ENCODE measurements around the gene DTNB.

DTNB gene

DNA sequence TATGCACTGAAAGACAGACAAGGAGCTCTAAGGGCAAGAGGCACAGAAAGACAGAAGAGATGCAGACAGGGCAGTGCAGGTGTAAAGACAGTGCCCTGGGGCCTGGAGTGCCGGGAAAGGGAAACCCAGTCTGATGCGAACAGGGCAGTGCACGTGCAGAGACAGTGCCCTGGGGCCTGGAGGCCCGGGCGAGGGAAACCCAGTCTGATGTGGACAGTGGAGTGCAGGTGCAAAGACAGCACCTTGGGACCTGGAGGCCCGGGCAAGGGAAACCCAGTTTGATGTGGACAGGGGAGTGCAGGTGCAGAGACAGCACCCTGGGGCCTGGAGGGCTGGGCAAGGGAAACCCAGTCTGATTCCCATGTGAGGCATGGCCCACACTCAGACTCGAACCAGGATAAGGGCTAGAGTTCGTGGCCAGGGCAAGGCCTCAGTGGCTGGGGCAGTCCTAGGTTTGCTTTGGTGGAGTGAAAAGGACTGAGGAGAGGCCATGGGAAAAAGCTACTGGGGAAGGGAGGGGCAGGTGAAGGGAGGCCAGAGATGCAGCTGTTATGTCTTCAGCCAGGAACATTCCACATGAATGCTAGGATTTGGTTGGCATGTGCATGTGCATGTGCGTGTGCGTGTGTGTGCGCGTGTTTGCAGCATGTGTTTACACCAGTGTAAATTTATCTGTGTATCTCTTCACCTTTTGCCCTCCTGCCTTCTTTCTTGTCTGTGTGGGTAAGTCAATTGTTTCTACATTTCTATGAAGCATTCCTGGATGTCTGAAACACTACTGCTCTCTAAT is 292.6 kb downstream of the DTNB start:
- Histone ChIP-seq H3K9me2 (replicated peaks; ENCODE audit: insufficient read depth, low read length) (no peaks in the 10 kb centered on the region), H3K36me3 (ENCODE audit: low read length) (no peaks in the 10 kb centered on the region), H3K9ac (ENCODE audit: low read length) (peak overlapping the region; percentile 16; the same call in 1 of the 2 replicates), H3K79me2 (ENCODE audit: insufficient read depth, low read length) (no peaks in the 10 kb centered on the region), H3K4me3 (ENCODE audit: insufficient read depth, low read length, poor library complexity, severe bottlenecking) (no peak overlapping the region), H3K9me3 (ENCODE audit: insufficient read depth, low read length) (no peaks in the 10 kb centered on the region), H4K20me1 (ENCODE audit: low read depth, low read length) (no peaks in the 10 kb centered on the region), H3F3A (ENCODE audit: insufficient read depth) (peaks cover 15% of the 10 kb centered on the region), H3K4me2 (ENCODE audit: low read depth, low read length, poor library complexity, severe bottlenecking) (peak overlapping the region; percentile 32), H3K27ac (ENCODE audit: low read depth, low read length) (peak overlapping the region; percentile 49), H3K27me3 (ENCODE audit: low read length) (no peaks in the 10 kb centered on the region), H2AFZ (ENCODE audit: low read depth, low read length, severe bottlenecking) (no peak overlapping the region)
- TF ChIP-seq, protein P1, sequence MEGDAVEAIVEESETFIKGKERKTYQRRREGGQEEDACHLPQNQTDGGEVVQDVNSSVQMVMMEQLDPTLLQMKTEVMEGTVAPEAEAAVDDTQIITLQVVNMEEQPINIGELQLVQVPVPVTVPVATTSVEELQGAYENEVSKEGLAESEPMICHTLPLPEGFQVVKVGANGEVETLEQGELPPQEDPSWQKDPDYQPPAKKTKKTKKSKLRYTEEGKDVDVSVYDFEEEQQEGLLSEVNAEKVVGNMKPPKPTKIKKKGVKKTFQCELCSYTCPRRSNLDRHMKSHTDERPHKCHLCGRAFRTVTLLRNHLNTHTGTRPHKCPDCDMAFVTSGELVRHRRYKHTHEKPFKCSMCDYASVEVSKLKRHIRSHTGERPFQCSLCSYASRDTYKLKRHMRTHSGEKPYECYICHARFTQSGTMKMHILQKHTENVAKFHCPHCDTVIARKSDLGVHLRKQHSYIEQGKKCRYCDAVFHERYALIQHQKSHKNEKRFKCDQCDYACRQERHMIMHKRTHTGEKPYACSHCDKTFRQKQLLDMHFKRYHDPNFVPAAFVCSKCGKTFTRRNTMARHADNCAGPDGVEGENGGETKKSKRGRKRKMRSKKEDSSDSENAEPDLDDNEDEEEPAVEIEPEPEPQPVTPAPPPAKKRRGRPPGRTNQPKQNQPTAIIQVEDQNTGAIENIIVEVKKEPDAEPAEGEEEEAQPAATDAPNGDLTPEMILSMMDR (IDR thresholded peaks at IDR 0.05; ENCODE audit: insufficient read depth, low read length, poor library complexity, severe bottlenecking) = no peak
- no peak for TF ChIP-seq EZH2phosphoT487 (conservative IDR thresholded peaks at IDR 0.05; ENCODE audit: low read length)

DNA sequence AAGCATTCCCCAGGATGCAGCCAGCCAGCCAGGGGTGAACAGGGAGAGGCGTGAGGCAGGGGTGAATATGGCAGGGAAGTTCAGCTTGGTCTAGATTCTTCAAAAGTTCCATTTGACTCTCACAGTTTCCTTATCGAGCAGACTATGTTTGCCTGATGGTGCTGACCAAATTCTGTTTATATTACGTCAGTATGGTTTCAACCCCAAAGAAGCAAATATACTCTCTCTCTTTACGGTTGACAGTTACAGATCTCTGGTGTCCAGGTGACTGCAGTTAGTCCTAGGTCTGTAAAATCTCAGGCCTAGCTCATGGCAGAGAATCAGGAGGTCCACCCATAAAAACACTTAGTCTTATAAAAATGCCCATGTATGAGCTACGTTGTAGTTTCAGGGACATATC is 293.4 kb downstream of the DTNB start:
- Histone ChIP-seq H3K9ac (ENCODE audit: low read length) (peak overlapping the region; percentile 16; the same call in 1 of the 2 replicates), H3K79me2 (ENCODE audit: insufficient read depth, low read length) (no peaks in the 10 kb centered on the region), H3K4me2 (ENCODE audit: low read depth, low read length, poor library complexity, severe bottlenecking) (peak overlapping the region; percentile 32), H3K9me3 (ENCODE audit: insufficient read depth, low read length) (no peaks in the 10 kb centered on the region), H3K27me3 (ENCODE audit: low read length) (no peaks in the 10 kb centered on the region), H3K36me3 (ENCODE audit: low read length) (no peaks in the 10 kb centered on the region), H2AFZ (ENCODE audit: low read depth, low read length, severe bottlenecking) (no peak overlapping the region), H3K27ac (ENCODE audit: low read depth, low read length) (peak overlapping the region; percentile 49), H3K9me2 (replicated peaks; ENCODE audit: insufficient read depth, low read length) (no peaks in the 10 kb centered on the region), H3F3A (ENCODE audit: insufficient read depth) (peaks cover 15% of the 10 kb centered on the region), H4K20me1 (ENCODE audit: low read depth, low read length) (no peaks in the 10 kb centered on the region), H3K4me3 (ENCODE audit: insufficient read depth, low read length, poor library complexity, severe bottlenecking) (no peak overlapping the region)
- TF ChIP-seq EZH2phosphoT487 (conservative IDR thresholded peaks at IDR 0.05; ENCODE audit: low read length) = no peak
- TF ChIP-seq, protein P1 (IDR thresholded peaks at IDR 0.05; ENCODE audit: insufficient read depth, low read length, poor library complexity, severe bottlenecking) = no peak

DNA sequence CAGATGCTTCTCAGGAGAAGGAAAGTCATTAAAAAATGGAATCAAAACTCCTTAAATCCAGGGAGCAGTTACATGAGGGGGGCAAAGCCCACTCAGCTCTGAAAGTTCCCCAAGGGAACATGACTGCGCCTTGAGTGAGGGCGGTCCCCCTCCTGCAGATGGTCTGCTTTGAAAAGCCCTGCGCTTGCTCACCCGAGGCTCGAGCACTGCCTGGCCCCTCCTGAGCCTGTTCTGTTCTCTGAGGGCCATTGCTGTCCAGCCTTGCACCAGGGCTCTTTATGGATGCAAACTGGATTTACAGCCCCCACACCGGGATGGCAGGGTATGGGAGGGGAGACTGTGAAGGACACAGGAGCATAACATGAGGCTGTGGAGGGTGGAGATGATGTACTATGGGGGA is 293.8 kb downstream of the DTNB start:
- TF ChIP-seq EZH2phosphoT487 (conservative IDR thresholded peaks at IDR 0.05; ENCODE audit: low read length) = no peak
- TF ChIP-seq, protein P1 (IDR thresholded peaks at IDR 0.05; ENCODE audit: insufficient read depth, low read length, poor library complexity, severe bottlenecking) = no peak
- Histone ChIP-seq H3K9me2 (replicated peaks; ENCODE audit: insufficient read depth, low read length) (no peaks in the 10 kb centered on the region), H3K27me3 (ENCODE audit: low read length) (no peaks in the 10 kb centered on the region), H3K4me2 (ENCODE audit: low read depth, low read length, poor library complexity, severe bottlenecking) (no peak overlapping the region), H3K9ac (ENCODE audit: low read length) (no peak overlapping the region), H3K36me3 (ENCODE audit: low read length) (no peaks in the 10 kb centered on the region), H3F3A (ENCODE audit: insufficient read depth) (peaks cover 15% of the 10 kb centered on the region), H3K4me3 (ENCODE audit: insufficient read depth, low read length, poor library complexity, severe bottlenecking) (no peak overlapping the region), H3K27ac (ENCODE audit: low read depth, low read length) (0 out of 2 replicates have a peak overlapping the region, but pooled peaks have one; percentile 49), H3K9me3 (ENCODE audit: insufficient read depth, low read length) (no peaks in the 10 kb centered on the region), H2AFZ (ENCODE audit: low read depth, low read length, severe bottlenecking) (no peak overlapping the region), H4K20me1 (ENCODE audit: low read depth, low read length) (no peaks in the 10 kb centered on the region), H3K79me2 (ENCODE audit: insufficient read depth, low read length) (no peaks in the 10 kb centered on the region)
